SU-DHL-6 (cell line): ENCODE measurements around the gene LRRC71.

Experiments
- H2AFZ ChIP-seq: fragments of 200-600 bp; sonication (generic); 2 replicates; pipeline ENCODE4 v1.6.1; 2014; ENCODE audit warnings: low read depth, mild to moderate bottlenecking, moderate library complexity, mixed read lengths, antibody characterized with exemption, low read length; ENCODE audit not compliant: severe bottlenecking
- H3F3A ChIP-seq: fragments of 200-600 bp; shearing (Covaris generic); 2 replicates; pipeline ENCODE4 v1.6.0; 2016; ENCODE audit warnings: antibody characterized with exemption, mild to moderate bottlenecking; ENCODE audit not compliant: insufficient read depth
- H3K27ac ChIP-seq: fragments of 200-600 bp; sonication (generic); 2 replicates; pipeline ENCODE4 v1.5.1; 2016; ENCODE audit warnings: low read depth, mild to moderate bottlenecking, low read length, moderate library complexity, mixed read lengths
- H3K27me3 ChIP-seq: fragments of 200-600 bp; sonication (generic), shearing (Covaris generic); 2 replicates; pipeline ENCODE4 v1.6.0; 2014; ENCODE audit warnings: mild to moderate bottlenecking, low read length
- H3K36me3 ChIP-seq: fragments of 200-600 bp; sonication (generic); 2 replicates; pipeline ENCODE4 v1.6.1; 2014; ENCODE audit warnings: mild to moderate bottlenecking, low read length, mixed read lengths
- H3K4me2 ChIP-seq: fragments of 300-600, 200-600 bp; shearing (Covaris generic), sonication (generic); 2 replicates; pipeline ENCODE4 v1.6.0; 2014; ENCODE audit warnings: low read length, low read depth, mild to moderate bottlenecking; ENCODE audit not compliant: poor library complexity, severe bottlenecking
- H3K4me3 ChIP-seq: fragments of 200-600 bp; sonication (generic); 2 replicates; pipeline ENCODE4 v1.5.1; 2014; ENCODE audit warnings: antibody characterized with exemption, low read length, mild to moderate bottlenecking, mixed read lengths; ENCODE audit not compliant: insufficient read depth, poor library complexity, severe bottlenecking
- H3K79me2 ChIP-seq: fragments of 200-600 bp; sonication (generic); 2 replicates; pipeline ENCODE4 v1.6.1; 2014; ENCODE audit warnings: mild to moderate bottlenecking, low read length, moderate library complexity; ENCODE audit not compliant: insufficient read depth
- H3K9ac ChIP-seq: fragments of 200-600 bp; sonication (generic); 2 replicates; pipeline ENCODE4 v1.7.0; 2014; ENCODE audit warnings: mild to moderate bottlenecking, low read length
- H3K9me2 ChIP-seq: fragments of 200-600 bp; sonication (generic); replicated peaks from 2 replicates; pipeline ENCODE4 v1.6.1; 2014; ENCODE audit warnings: low read length; ENCODE audit not compliant: insufficient read depth
- H3K9me3 ChIP-seq: fragments of 200-600 bp; sonication (generic); 2 replicates; pipeline ENCODE4 v1.6.1; 2014; ENCODE audit warnings: low read length, mixed read lengths; ENCODE audit not compliant: insufficient read depth
- H4K20me1 ChIP-seq: fragments of 200-600 bp; sonication (generic); 2 replicates; pipeline ENCODE4 v1.6.1; 2014; ENCODE audit warnings: low read depth, mild to moderate bottlenecking, antibody characterized with exemption, low read length, moderate library complexity, mixed read lengths
- EZH2phosphoT487 ChIP-seq: fragments of 200-600 bp; sonication (generic), shearing (Covaris generic); conservative IDR thresholded peaks from 2 replicates; pipeline ENCODE4 v1.6.1; 2018; ENCODE audit warnings: mild to moderate bottlenecking, antibody characterized with exemption, low read length, moderate library complexity, mixed read lengths
- TF ChIP-seq, protein P1 (sequence below): fragments of 200-600 bp; sonication (generic); IDR thresholded peaks from one replicate; pipeline ENCODE4 v1.5.1; 2017; ENCODE audit warnings: antibody characterized with exemption, mild to moderate bottlenecking, low read length, moderate library complexity; ENCODE audit not compliant: insufficient read depth, poor library complexity, severe bottlenecking

The LRRC71 gene

DNA sequence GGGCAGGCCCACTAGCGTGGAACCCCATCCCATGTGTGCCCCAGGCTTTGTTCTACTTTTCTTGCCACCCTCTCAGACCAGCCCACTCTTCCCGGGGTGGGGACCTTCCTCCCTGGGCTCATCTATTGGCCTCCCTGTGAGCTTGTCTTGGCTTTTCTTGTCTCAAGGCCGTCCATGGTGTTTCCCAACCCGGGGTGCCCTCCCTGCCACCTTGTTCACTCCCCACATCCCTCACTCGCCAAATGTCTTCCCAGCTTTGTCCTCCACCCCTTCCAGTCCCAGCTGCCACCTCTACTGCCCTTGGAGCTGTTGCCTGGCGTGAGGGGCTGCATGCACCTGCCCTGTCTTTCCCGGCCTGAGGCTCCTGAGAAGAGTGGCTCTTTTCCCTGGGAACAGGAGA, 18.4 kb downstream of the LRRC71 start:
- Histone ChIP-seq H4K20me1 (no peaks in the 10 kb centered on the region), H3K27me3 (no peaks in the 10 kb centered on the region), H3K27ac (no peak overlapping the region), H2AFZ (no peak overlapping the region), H3K9me2 (no peaks in the 10 kb centered on the region), H3F3A (no peaks in the 10 kb centered on the region), H3K36me3 (no peaks in the 10 kb centered on the region), H3K4me3 (no peak overlapping the region), H3K79me2 (no peaks in the 10 kb centered on the region), H3K9ac (no peak overlapping the region), H3K4me2 (no peak overlapping the region), H3K9me3 (no peaks in the 10 kb centered on the region)
- no peak for TF ChIP-seq EZH2phosphoT487
- TF ChIP-seq, protein P1, sequence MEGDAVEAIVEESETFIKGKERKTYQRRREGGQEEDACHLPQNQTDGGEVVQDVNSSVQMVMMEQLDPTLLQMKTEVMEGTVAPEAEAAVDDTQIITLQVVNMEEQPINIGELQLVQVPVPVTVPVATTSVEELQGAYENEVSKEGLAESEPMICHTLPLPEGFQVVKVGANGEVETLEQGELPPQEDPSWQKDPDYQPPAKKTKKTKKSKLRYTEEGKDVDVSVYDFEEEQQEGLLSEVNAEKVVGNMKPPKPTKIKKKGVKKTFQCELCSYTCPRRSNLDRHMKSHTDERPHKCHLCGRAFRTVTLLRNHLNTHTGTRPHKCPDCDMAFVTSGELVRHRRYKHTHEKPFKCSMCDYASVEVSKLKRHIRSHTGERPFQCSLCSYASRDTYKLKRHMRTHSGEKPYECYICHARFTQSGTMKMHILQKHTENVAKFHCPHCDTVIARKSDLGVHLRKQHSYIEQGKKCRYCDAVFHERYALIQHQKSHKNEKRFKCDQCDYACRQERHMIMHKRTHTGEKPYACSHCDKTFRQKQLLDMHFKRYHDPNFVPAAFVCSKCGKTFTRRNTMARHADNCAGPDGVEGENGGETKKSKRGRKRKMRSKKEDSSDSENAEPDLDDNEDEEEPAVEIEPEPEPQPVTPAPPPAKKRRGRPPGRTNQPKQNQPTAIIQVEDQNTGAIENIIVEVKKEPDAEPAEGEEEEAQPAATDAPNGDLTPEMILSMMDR = no peak

DNA sequence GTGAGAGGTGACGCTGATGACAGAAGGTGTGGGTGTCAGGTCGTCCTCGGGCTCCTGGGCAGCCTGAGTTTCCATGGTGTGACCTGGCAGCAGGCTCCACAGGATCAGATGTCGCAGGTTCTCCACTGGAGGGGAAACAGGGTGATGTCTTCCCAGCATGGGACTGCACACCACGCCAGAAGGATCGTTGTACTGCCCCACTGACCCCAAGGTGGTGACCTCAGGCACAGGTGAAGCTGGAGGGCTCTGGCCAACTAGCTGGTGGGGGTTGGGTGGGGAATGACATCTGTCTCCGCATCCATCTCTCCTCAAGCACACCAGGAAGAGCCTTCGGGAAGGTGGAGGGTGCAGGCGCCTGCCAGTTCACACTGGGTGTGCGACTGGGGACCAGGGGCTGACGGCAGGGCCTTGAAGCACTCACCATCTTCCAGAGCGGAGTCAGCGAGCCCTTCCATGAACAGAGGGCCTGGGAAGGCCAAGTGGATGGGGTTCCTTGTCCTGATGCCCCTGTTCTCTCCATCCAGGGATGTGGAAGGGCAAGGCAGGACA, 19.4 kb downstream of the LRRC71 start:
- no peaks in the 10 kb centered on the region for H3K9me3 ChIP-seq
- H3K79me2 ChIP-seq = no peaks in the 10 kb centered on the region
- no peaks in the 10 kb centered on the region for H3F3A ChIP-seq
- no peak overlapping the region for H3K4me2 ChIP-seq
- H3K4me3 ChIP-seq = no peak overlapping the region
- TF ChIP-seq, protein P1 = no peak
- TF ChIP-seq EZH2phosphoT487 = no peak
- H3K36me3 ChIP-seq = no peaks in the 10 kb centered on the region
- H3K27me3 ChIP-seq = no peaks in the 10 kb centered on the region
- no peaks in the 10 kb centered on the region for H4K20me1 ChIP-seq
- H3K9me2 ChIP-seq = no peaks in the 10 kb centered on the region
- H2AFZ ChIP-seq = no peak overlapping the region
- no peak overlapping the region for H3K27ac ChIP-seq
- no peak overlapping the region for H3K9ac ChIP-seq

DNA sequence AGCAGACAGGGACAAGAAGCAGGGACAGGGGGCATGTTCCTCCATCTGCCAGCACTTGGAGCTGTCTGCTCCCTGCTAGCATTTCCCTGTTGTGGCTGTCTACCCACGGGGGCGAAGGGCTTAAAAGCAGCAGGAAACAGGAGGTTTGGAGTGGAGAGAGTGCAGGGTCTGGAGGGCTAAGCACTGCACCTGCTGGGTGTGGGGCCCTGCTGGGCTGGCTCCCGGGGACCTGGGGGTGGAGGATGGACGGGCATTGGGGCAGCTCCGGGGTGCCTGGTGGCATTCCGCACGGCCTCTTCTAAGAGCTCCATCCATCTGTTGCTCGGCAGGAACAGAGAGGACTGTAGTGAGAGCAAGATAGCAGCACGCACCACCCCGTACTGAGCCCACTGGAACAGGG, 21.2 kb downstream of the LRRC71 start:
- no peaks in the 10 kb centered on the region for H3F3A ChIP-seq
- no peaks in the 10 kb centered on the region for H4K20me1 ChIP-seq
- no peaks in the 10 kb centered on the region for H3K79me2 ChIP-seq
- no peaks in the 10 kb centered on the region for H3K9me2 ChIP-seq
- no peak overlapping the region for H3K4me3 ChIP-seq
- no peaks in the 10 kb centered on the region for H3K36me3 ChIP-seq
- H3K27me3 ChIP-seq = no peaks in the 10 kb centered on the region
- TF ChIP-seq, protein P1 = no peak
- no peak for TF ChIP-seq EZH2phosphoT487
- H3K27ac ChIP-seq = no peak overlapping the region
- no peaks in the 10 kb centered on the region for H3K9me3 ChIP-seq
- H3K4me2 ChIP-seq = no peak overlapping the region
- no peak overlapping the region for H2AFZ ChIP-seq
- H3K9ac ChIP-seq = no peak overlapping the region
